Chondrocyte (in vitro differentiated cells): Measurements from ENCODE around the gene CCR7. TPM values are rescaled to one million over a fixed set of nuclear protein-coding genes. Genes with fewer than 3 reads are reported as not detected.

Experiments
- DNase-seq: peaks from one replicate; pipeline ENCODE4 v3.0.0; 2021; ENCODE audit warnings: mixed read lengths, low spot score
- H3K27ac Mint-ChIP-seq: one replicate; pipeline ENCODE4 v1.8.0; 2021; ENCODE audit warnings: mild to moderate bottlenecking, moderate library complexity, mixed read lengths; ENCODE audit not compliant: unreplicated experiment
- H3K27me3 Mint-ChIP-seq: 2 replicates; pipeline ENCODE4 v1.8.0; 2021; ENCODE audit warnings: low read depth, mixed read lengths
- H3K36me3 Mint-ChIP-seq: 2 replicates; pipeline ENCODE4 v1.8.0; 2021; ENCODE audit warnings: low read depth, mixed read lengths
- H3K4me1 Mint-ChIP-seq: 2 replicates; pipeline ENCODE4 v1.8.0; 2021; ENCODE audit warnings: low read depth, mild to moderate bottlenecking, mixed read lengths
- H3K4me3 Mint-ChIP-seq: one replicate; pipeline ENCODE4 v1.8.0; 2021; ENCODE audit warnings: mild to moderate bottlenecking, moderate library complexity, mixed read lengths; ENCODE audit not compliant: unreplicated experiment
- H3K9me3 Mint-ChIP-seq: 2 replicates; pipeline ENCODE4 v1.8.0; 2021; ENCODE audit warnings: low read depth, mixed read lengths
- CTCF ChIP-seq: fragments of 200-600 bp; sonication (generic); IDR thresholded peaks from 2 replicates; pipeline ENCODE4 v1.5.0; 2021; ENCODE audit warnings: antibody characterized with exemption, mild to moderate bottlenecking, moderate library complexity
- total RNA-seq: library from RNA; stranded (reverse); gene quantifications from 3 replicates; pipeline ENCODE4 v1.2.1, GENCODE V29; 2021

Gene CCR7
- total RNA-seq, 1 donor from 2014 or later: not detected

GRCh38 chr17:40556884-40557414 is 8.3 kb downstream of the CCR7 start:
- TF ChIP-seq CTCF: no peak
- Mint-ChIP-seq H3K4me3 (no peak overlapping the region), H3K4me1 (peaks cover 62% of the 10 kb centered on the region), H3K9me3 (no peaks in the 10 kb centered on the region), H3K36me3 (no peaks in the 10 kb centered on the region), H3K27ac (no peak overlapping the region), H3K27me3 (no peaks in the 10 kb centered on the region)
- no peak for DNase-seq

DNA sequence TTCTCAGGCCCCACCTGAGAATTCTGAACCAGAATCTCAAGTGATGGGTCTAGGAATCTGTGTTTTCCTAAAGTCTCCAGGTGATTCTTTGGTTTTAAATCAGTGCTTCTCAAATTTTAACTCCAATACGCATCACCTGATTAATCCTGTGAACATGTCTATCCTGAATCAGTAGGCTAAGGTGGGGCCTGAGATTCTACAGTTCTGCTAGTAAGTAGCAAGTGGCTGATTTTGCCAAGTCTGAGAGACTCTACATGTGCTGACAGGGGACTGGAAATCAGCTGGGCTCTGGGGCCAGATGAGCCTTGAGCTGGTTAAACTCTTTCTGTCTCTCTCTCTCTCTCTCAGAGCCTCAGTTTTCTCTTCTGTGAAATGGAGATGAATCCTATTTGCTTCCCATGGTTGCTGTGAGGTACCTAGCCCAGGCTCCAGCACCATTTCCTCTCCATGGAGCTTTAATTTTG is 9.0 kb downstream of the CCR7 start:
- H3K36me3 Mint-ChIP-seq: no peaks in the 10 kb centered on the region
- H3K27me3 Mint-ChIP-seq: no peaks in the 10 kb centered on the region
- H3K4me3 Mint-ChIP-seq: no peak overlapping the region
- no peak for DNase-seq
- peaks cover 69% of the 10 kb centered on the region for H3K4me1 Mint-ChIP-seq
- H3K27ac Mint-ChIP-seq: no peak overlapping the region
- TF ChIP-seq CTCF: no peak
- no peaks in the 10 kb centered on the region for H3K9me3 Mint-ChIP-seq

- Mint-ChIP-seq H3K27ac (no peak overlapping the region), H3K9me3 (no peaks in the 10 kb centered on the region), H3K36me3 (no peaks in the 10 kb centered on the region), H3K4me3 (no peak overlapping the region), H3K4me1 (peaks cover 69% of the 10 kb centered on the region), H3K27me3 (no peaks in the 10 kb centered on the region)
- no peak for DNase-seq
- TF ChIP-seq CTCF: no peak
Observed at GRCh38 chr17:40555296-40556190, 9.7 kb downstream of the CCR7 start.

GRCh38 chr17:40554646-40555295 is 10.5 kb downstream of the CCR7 start:
- Mint-ChIP-seq H3K9me3 (no peaks in the 10 kb centered on the region), H3K36me3 (no peaks in the 10 kb centered on the region), H3K27ac (peak overlapping the region; percentile 12), H3K27me3 (no peaks in the 10 kb centered on the region), H3K4me3 (no peak overlapping the region), H3K4me1 (peaks cover 69% of the 10 kb centered on the region)
- no peak for TF ChIP-seq CTCF
- no peak for DNase-seq
